HL-60 (cell line): Measurements from ENCODE around the gene ARID1B.
"Not testable (repeated sequence)": the region's sequence is repeated elsewhere in the genome, so short reads cannot be mapped to it uniquely, and the experiment has no call there.

ENCODE experiments used
- DNase-seq, 2 experiments: peaks; one replicate each; pipeline ENCODE4 v3.0.0-alpha.2; 2010 to 2020; ENCODE audit warnings: low read depth in 1 of 2, low spot score in 1 of 2
- H3K27ac ChIP-seq: fragments of 250-450 bp; sonication (Bioruptor Pico); replicated peaks from 2 replicates; pipeline ENCODE4 v1.5.1; 2020; ENCODE audit warnings: mild to moderate bottlenecking, moderate library complexity
- H3K27me3 ChIP-seq: fragments of 250-450 bp; sonication (Bioruptor Pico); 2 replicates; pipeline ENCODE4 v1.5.1; 2021; ENCODE audit warnings: mild to moderate bottlenecking, moderate library complexity; ENCODE audit not compliant: insufficient read depth, poor library complexity, severe bottlenecking
- H3K4me3 ChIP-seq: replicated peaks from 2 replicates; pipeline ENCODE4 v1.5.1; 2011; ENCODE audit warnings: mild to moderate bottlenecking, control low read depth, low read length; ENCODE audit not compliant: insufficient read depth
- GABPA ChIP-seq: IDR thresholded peaks from 2 replicates; pipeline ENCODE4 v1.6.1; 2012; ENCODE audit warnings: low read depth
- POLR2AphosphoS5 ChIP-seq: IDR thresholded peaks from 2 replicates; pipeline ENCODE4 v1.6.1; 2012; ENCODE audit warnings: low read depth
- SPI1 ChIP-seq: IDR thresholded peaks from 2 replicates; pipeline ENCODE4 v1.6.1; 2012; ENCODE audit warnings: low read depth, mild to moderate bottlenecking, borderline replicate concordance
- TF ChIP-seq, protein P1 (sequence below): IDR thresholded peaks from one replicate; pipeline ENCODE4 v1.5.1; 2011; ENCODE audit warnings: low read length, control low read depth, inconsistent platforms; ENCODE audit not compliant: insufficient read depth
- TF ChIP-seq, protein P2 (sequence below): IDR thresholded peaks from 2 replicates; pipeline ENCODE4 v1.6.1; 2012; ENCODE audit warnings: low read depth; ENCODE audit not compliant: insufficient replicate concordance

ARID1B gene

DNA sequence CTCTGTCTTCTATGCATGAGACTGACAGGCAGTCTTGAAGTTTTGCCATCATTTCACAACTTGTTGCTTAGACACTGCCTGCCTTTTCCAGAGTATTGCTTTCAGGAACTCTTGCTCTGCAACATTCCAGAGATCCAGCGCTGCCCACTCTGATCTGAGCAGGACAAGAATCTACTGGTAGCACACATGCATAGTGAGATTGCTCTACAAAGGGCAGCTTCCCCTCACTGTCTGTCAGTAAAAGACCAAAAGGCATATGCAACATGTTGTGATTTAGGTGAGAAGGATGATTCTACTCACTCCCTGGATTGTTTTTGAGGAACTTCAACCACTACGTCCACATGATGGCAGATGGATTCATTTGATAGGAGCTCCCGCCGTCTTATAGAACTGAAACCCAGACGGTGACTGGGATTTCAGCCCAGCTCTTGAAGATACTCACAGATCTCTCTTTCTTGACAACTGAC lies 259.1 kb downstream of the ARID1B start:
- no peak overlapping the region for H3K4me3 ChIP-seq
- no peak for TF ChIP-seq GABPA
- TF ChIP-seq, protein P1, sequence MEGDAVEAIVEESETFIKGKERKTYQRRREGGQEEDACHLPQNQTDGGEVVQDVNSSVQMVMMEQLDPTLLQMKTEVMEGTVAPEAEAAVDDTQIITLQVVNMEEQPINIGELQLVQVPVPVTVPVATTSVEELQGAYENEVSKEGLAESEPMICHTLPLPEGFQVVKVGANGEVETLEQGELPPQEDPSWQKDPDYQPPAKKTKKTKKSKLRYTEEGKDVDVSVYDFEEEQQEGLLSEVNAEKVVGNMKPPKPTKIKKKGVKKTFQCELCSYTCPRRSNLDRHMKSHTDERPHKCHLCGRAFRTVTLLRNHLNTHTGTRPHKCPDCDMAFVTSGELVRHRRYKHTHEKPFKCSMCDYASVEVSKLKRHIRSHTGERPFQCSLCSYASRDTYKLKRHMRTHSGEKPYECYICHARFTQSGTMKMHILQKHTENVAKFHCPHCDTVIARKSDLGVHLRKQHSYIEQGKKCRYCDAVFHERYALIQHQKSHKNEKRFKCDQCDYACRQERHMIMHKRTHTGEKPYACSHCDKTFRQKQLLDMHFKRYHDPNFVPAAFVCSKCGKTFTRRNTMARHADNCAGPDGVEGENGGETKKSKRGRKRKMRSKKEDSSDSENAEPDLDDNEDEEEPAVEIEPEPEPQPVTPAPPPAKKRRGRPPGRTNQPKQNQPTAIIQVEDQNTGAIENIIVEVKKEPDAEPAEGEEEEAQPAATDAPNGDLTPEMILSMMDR, result no peak
- no peak for TF ChIP-seq SPI1
- TF ChIP-seq, protein P2, sequence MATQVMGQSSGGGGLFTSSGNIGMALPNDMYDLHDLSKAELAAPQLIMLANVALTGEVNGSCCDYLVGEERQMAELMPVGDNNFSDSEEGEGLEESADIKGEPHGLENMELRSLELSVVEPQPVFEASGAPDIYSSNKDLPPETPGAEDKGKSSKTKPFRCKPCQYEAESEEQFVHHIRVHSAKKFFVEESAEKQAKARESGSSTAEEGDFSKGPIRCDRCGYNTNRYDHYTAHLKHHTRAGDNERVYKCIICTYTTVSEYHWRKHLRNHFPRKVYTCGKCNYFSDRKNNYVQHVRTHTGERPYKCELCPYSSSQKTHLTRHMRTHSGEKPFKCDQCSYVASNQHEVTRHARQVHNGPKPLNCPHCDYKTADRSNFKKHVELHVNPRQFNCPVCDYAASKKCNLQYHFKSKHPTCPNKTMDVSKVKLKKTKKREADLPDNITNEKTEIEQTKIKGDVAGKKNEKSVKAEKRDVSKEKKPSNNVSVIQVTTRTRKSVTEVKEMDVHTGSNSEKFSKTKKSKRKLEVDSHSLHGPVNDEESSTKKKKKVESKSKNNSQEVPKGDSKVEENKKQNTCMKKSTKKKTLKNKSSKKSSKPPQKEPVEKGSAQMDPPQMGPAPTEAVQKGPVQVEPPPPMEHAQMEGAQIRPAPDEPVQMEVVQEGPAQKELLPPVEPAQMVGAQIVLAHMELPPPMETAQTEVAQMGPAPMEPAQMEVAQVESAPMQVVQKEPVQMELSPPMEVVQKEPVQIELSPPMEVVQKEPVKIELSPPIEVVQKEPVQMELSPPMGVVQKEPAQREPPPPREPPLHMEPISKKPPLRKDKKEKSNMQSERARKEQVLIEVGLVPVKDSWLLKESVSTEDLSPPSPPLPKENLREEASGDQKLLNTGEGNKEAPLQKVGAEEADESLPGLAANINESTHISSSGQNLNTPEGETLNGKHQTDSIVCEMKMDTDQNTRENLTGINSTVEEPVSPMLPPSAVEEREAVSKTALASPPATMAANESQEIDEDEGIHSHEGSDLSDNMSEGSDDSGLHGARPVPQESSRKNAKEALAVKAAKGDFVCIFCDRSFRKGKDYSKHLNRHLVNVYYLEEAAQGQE, result no peak
- TF ChIP-seq POLR2AphosphoS5, result no peak
- no peak overlapping the region for H3K27ac ChIP-seq
- no peak for DNase-seq
- H3K27me3 ChIP-seq, result no peaks in the 10 kb centered on the region

DNA sequence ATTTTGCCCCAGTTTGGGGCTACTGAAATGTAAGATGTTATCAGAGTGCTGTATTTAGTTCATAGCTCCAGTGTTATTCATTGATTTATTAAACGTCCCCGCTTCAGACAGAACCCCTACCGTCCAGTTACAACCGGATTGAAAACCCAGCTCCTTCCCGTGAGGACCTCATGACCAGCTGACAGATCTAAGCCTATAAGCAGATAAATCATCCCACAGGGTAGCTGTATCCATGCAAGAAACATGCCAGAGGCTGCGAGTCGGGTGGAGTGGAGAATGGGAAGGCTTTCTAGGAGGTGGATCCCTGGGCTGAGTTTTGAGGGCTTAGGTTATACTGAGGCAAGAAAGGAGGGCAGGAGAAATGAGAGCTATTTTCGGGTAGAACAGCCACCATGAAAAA lies 260.0 kb downstream of the ARID1B start:
- no peaks in the 10 kb centered on the region for H3K27me3 ChIP-seq
- DNase-seq, result no peak
- H3K4me3 ChIP-seq, result no peak overlapping the region
- TF ChIP-seq, protein P2, result no peak
- no peak for TF ChIP-seq GABPA
- no peak for TF ChIP-seq POLR2AphosphoS5
- no peak for TF ChIP-seq SPI1
- TF ChIP-seq, protein P1, result no peak
- H3K27ac ChIP-seq, result no peak overlapping the region

DNA sequence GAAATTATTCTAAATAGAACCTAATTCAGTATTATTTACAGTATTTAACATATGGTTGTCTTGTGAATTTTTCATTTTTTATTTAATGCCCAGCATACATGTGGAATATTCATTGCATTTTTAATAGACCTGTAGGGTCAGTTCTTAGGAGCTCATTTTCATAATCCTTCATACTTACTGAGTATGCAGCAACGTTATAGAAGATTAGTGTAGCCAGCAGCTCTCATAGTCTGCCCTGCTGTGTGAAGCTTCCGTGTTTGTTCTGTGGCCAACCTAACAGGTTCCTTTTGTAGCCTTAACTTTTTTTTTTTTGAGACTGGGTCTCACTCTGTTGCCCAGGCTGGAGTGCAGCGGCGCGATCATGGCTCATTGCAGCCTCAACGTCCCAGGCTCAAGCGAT lies 261.4 kb downstream of the ARID1B start:
- Histone ChIP-seq H3K27ac (no peak overlapping the region), H3K27me3 (no peaks in the 10 kb centered on the region), H3K4me3 (no peak overlapping the region)
- TF ChIP-seq, protein P2, result no peak
- no peak for TF ChIP-seq GABPA
- no peak for TF ChIP-seq SPI1
- TF ChIP-seq POLR2AphosphoS5, result no peak
- TF ChIP-seq, protein P1, result no peak
- no peak for DNase-seq

DNA sequence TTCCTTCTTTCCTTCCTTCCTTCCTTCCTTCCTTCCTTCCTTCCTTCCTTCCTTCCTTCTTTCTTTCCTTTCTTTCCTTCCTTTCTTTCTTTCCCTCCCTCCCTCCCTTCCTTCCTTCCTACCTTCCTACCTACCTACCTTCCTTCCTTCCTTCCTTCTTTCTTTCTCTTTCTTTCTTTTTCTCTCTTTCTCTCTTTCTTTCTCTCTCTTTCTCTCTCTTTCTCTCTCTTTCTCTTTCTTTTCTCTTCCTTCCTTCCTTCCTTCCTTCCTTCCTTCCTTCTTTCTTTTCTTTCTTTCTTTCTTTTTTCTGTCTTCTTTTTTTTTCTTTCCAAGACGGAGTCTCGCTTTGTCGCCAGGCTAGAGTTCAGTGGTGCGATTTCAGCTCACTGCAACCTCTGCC lies 262.5 kb downstream of the ARID1B start:
- not testable (repeated sequence) for DNase-seq, H3K27me3 ChIP-seq, H3K27ac ChIP-seq, H3K4me3 ChIP-seq
